Embryonic facial prominence (tissue), 1 donor: ENCODE data around the gene ATXN2.
"Not testable (repeated sequence)": the region's sequence is repeated elsewhere in the genome, so short reads cannot be mapped to it uniquely, and the experiment has no call there.

Experiments
- DNase-seq: peaks from one replicate; pipeline ENCODE4 v3.0.0-alpha.2; 2016; ENCODE audit errors: extremely low spot score

Gene ATXN2

GRCh38 chr12:111503116-111503515 is 96.0 kb downstream of the ATXN2 start:
- DNase-seq: no peak

- DNase-seq: no peak
Observed at GRCh38 chr12:111494676-111495075, 104.4 kb downstream of the ATXN2 start.

- not testable (repeated sequence) for DNase-seq
Observed at GRCh38 chr12:111492979-111493378, 106.1 kb downstream of the ATXN2 start.

GRCh38 chr12:111488798-111489197 is 110.3 kb downstream of the ATXN2 start:
- no peak for DNase-seq

- no peak for DNase-seq
Observed at GRCh38 chr12:111488271-111488670, 110.8 kb downstream of the ATXN2 start.

GRCh38 chr12:111482462-111482861 is 116.7 kb downstream of the ATXN2 start:
- no peak for DNase-seq

GRCh38 chr12:111471236-111471635 is 127.9 kb downstream of the ATXN2 start:
- no peak for DNase-seq

GRCh38 chr12:111469401-111469800 is 129.7 kb downstream of the ATXN2 start:
- DNase-seq: no peak

- peak; percentile 58 for DNase-seq
Observed at GRCh38 chr12:111467857-111468241, 131.3 kb downstream of the ATXN2 start.

GRCh38 chr12:111467092-111467856 is 131.8 kb downstream of the ATXN2 start:
- no peak for DNase-seq

GRCh38 chr12:111462210-111462769 is 136.8 kb downstream of the ATXN2 start:
- DNase-seq: no peak

- not testable (repeated sequence) for DNase-seq
Observed at GRCh38 chr12:111460111-111460510, 139.0 kb downstream of the ATXN2 start.

- DNase-seq: no peak
Observed at GRCh38 chr12:111458546-111459172, 140.5 kb downstream of the ATXN2 start.

GRCh38 chr12:111457577-111457976 is 141.5 kb downstream of the ATXN2 start:
- DNase-seq: no peak

GRCh38 chr12:111457071-111457470 is 142.0 kb downstream of the ATXN2 start:
- no peak for DNase-seq

- no peak for DNase-seq
Observed at GRCh38 chr12:111455448-111456320, 143.4 kb downstream of the ATXN2 start.

- DNase-seq: no peak
Observed at GRCh38 chr12:111454716-111455447, 144.2 kb downstream of the ATXN2 start.

GRCh38 chr12:111454311-111454710 is 144.8 kb downstream of the ATXN2 start:
- DNase-seq: no peak

- no peak for DNase-seq
Observed at GRCh38 chr12:111453071-111453989, 145.8 kb downstream of the ATXN2 start.

GRCh38 chr12:111451649-111452129 is 147.4 kb downstream of the ATXN2 start:
- DNase-seq: peak; percentile 29
